ENCODE results near the gene PRPF8. TPM values are rescaled to one million over a fixed set of nuclear protein-coding genes. Genes with fewer than 3 reads are reported as not detected.

Gene PRPF8
- total and polyA plus RNA-seq, 2 of the 13 experiments (the other 11 are each of a cell fraction or from before 2014, with no cell fraction given): 112 to 179 TPM

- peak in 1 of 2 experiments; percentile 35; a peak in 1 of 4 replicates for TF ChIP-seq ATF4 (CRISPR knock-in tag; IDR thresholded peaks at IDR 0.05)
- TF ChIP-seq LBX2 (CRISPR knock-in tag; IDR thresholded peaks at IDR 0.05; ENCODE audit: borderline replicate concordance): no peak
- TF ChIP-seq MXD1 (CRISPR knock-in tag; IDR thresholded peaks at IDR 0.05): peak; percentile 76; the same call in 1 of the 2 replicates
- TF ChIP-seq MIER3 (CRISPR knock-in tag; IDR thresholded peaks at IDR 0.05; ENCODE audit: borderline replicate concordance): peak; percentile 20; the same call in 1 of the 2 replicates
- no peak for TF ChIP-seq ZNF567 (CRISPR knock-in tag; IDR thresholded peaks at IDR 0.05; ENCODE audit: borderline replicate concordance)
- peak; percentile 33; the same call in 1 of the 2 replicates for TF ChIP-seq ZNF788 (CRISPR knock-in tag; IDR thresholded peaks at IDR 0.05; ENCODE audit: borderline replicate concordance)
- no peak for TF ChIP-seq ZIK1 (CRISPR knock-in tag; IDR thresholded peaks at IDR 0.05; ENCODE audit: borderline replicate concordance, low read depth)
- no peak for TF ChIP-seq TOPORS (CRISPR knock-in tag; IDR thresholded peaks at IDR 0.05)
- no peak for TF ChIP-seq ATF7-NPFF (CRISPR knock-in tag; IDR thresholded peaks at IDR 0.05; ENCODE audit: low read depth)
- TF ChIP-seq NFE2L1 (CRISPR knock-in tag; IDR thresholded peaks at IDR 0.05; ENCODE audit: borderline replicate concordance): no peak
- TF ChIP-seq U2AF1 (optimal IDR thresholded peaks at IDR 0.05; ENCODE audit: low read depth, low read length): peak; percentile 30
- TF ChIP-seq SALL2 (CRISPR knock-in tag; IDR thresholded peaks at IDR 0.05): no peak
- TF ChIP-seq ZNF468 (CRISPR knock-in tag; IDR thresholded peaks at IDR 0.05): no peak
- TF ChIP-seq ZNF792 (CRISPR knock-in tag; IDR thresholded peaks at IDR 0.05): no peak; the same call in 1 of the 2 replicates
- no peak for TF ChIP-seq ETV6 (CRISPR knock-in tag; conservative IDR thresholded peaks at IDR 0.05)
- TF ChIP-seq BRF2 (CRISPR knock-in tag; IDR thresholded peaks at IDR 0.05): no peak
- 0 out of 2 replicates have a peak, but pooled peaks have one; percentile 56 for TF ChIP-seq ZBTB39 (CRISPR knock-in tag; IDR thresholded peaks at IDR 0.05)
- TF ChIP-seq TBP (CRISPR knock-in tag; IDR thresholded peaks at IDR 0.05): no peak
- peak; percentile 34; the same call in 1 of the 2 replicates for TF ChIP-seq SP5 (CRISPR knock-in tag; IDR thresholded peaks at IDR 0.05; ENCODE audit: borderline replicate concordance, low read depth)
- no peak for TF ChIP-seq ZNF207 (IDR thresholded peaks at IDR 0.05; ENCODE audit: borderline replicate concordance)
- TF ChIP-seq ZNF343 (CRISPR knock-in tag; IDR thresholded peaks at IDR 0.05): no peak
Measured at GRCh38 chr17:1684378-1685189, at the start of gene PRPF8 (continued).
